GM19455 (cell line): Measurements from ENCODE around the gene FCER1G.

Experiments
- ATAC-seq: cut with Tn5 transposase; IDR thresholded peaks from one replicate; pipeline ENCODE4 v1.9.1; 2021; ENCODE audit not compliant: unreplicated experiment

FCER1G gene

GRCh38 chr1:161215076-161215475 lies at the start of gene FCER1G:
FCER1G (plus strand) TSS chr1:161215295; CDS start chr1:161215322, 27 bp downstream.
- ATAC-seq = no peak

GRCh38 chr1:161165742-161166668 lies 49.1 kb upstream of the FCER1G start, which contains the start of gene PPOX:
PPOX (plus strand) TSS chr1:161166426; CDS start chr1:161166848, 422 bp downstream.
- ATAC-seq = peak; percentile 91

- no peak for ATAC-seq
Observed at GRCh38 chr1:161166669-161167548, 48.2 kb upstream of the FCER1G start.

- ATAC-seq = no peak
Observed at GRCh38 chr1:161168906-161169305, 46.2 kb upstream of the FCER1G start.

- ATAC-seq = no peak
Observed at GRCh38 chr1:161171191-161171590, 43.9 kb upstream of the FCER1G start.

- no peak for ATAC-seq
Observed at GRCh38 chr1:161171696-161172095, 43.4 kb upstream of the FCER1G start.

- no peak for ATAC-seq
Observed at GRCh38 chr1:161172349-161172748, 42.7 kb upstream of the FCER1G start.

- ATAC-seq = no peak
Observed at GRCh38 chr1:161172776-161173376, 42.2 kb upstream of the FCER1G start.

- no peak for ATAC-seq
Observed at GRCh38 chr1:161173711-161174110, 41.4 kb upstream of the FCER1G start.

GRCh38 chr1:161174911-161175310 lies 40.2 kb upstream of the FCER1G start:
- ATAC-seq = no peak

GRCh38 chr1:161175771-161176453 lies 39.2 kb upstream of the FCER1G start:
- ATAC-seq = no peak

- no peak for ATAC-seq
Observed at GRCh38 chr1:161176468-161177111, 38.5 kb upstream of the FCER1G start.

GRCh38 chr1:161177112-161177935 lies 37.8 kb upstream of the FCER1G start, which contains the start of gene B4GALT3:
B4GALT3 (minus strand) TSS chr1:161177507; CDS start chr1:161176060, 1,447 bp downstream.
- ATAC-seq = peak; percentile 73

- no peak for ATAC-seq
Observed at GRCh38 chr1:161177936-161178244, 37.2 kb upstream of the FCER1G start.

- no peak for ATAC-seq
Observed at GRCh38 chr1:161179698-161180097, 35.4 kb upstream of the FCER1G start.

GRCh38 chr1:161180639-161181038 lies 34.5 kb upstream of the FCER1G start:
- no peak for ATAC-seq

GRCh38 chr1:161182214-161182613 lies 32.9 kb upstream of the FCER1G start:
- peak; percentile 49 for ATAC-seq

- ATAC-seq = peak; percentile 66
Observed at GRCh38 chr1:161185282-161185682, 29.8 kb upstream of the FCER1G start.

GRCh38 chr1:161185732-161186311 lies 29.3 kb upstream of the FCER1G start:
- no peak for ATAC-seq
